HepG2 (cell line): ENCODE measurements around the gene ABCC12. TPM values are rescaled to one million over a fixed set of nuclear protein-coding genes. Genes with fewer than 3 reads are reported as not detected.

ENCODE experiments used
- ATAC-seq: fragments of 200-7000 bp; cut with Tn5 transposase; 3 replicates; pipeline ENCODE4 v1.9.1; 2020; ENCODE audit warnings: mild to moderate bottlenecking, moderate library complexity
- BruUV-seq: library from RNA; stranded (reverse); fragments of 400-500 nt; replicated peaks from 2 replicates; lab custom pipeline; 2021; lab: Mats Ljungman, UMichigan
- CTCF ChIA-PET: fragments of 300-600 bp; formaldehyde crosslinking; extraction: SDS; loops from one replicate; lab custom pipeline; 2021; ENCODE audit warnings: low total read pairs, inconsistent platforms, low intra/inter-chr PET ratio; lab: Yijun Ruan, JAX
- POLR2A ChIA-PET: fragments of 350-600 bp; sonication (Branson Sonifier 250); formaldehyde crosslinking; loops from one replicate; lab custom pipeline; 2020; ENCODE audit warnings: antibody characterized with exemption, inconsistent platforms; lab: Yijun Ruan, JAX
- DNase-seq: peaks from one replicate; pipeline ENCODE4 v3.0.0-alpha.2; 2015; ENCODE audit warnings: low spot score
- FAIRE-seq: peaks from 3 replicates; lab custom pipeline; 2011; peaks lifted over from hg19 to GRCh38; lab: Jason Lieb, UNC
- H2AFZ ChIP-seq: one replicate; pipeline ENCODE4 v1.6.1; 2011; ENCODE audit warnings: low read length, inconsistent platforms
- H3K27ac ChIP-seq: fragments of 300-600 bp; 3 replicates; pipeline ENCODE4 v1.8.0; 2011; ENCODE audit warnings: mixed run types, mild to moderate bottlenecking, mixed read lengths, low read length, inconsistent platforms; ENCODE audit not compliant: insufficient read depth; ENCODE audit errors: extremely low read length
- H3K27me3 ChIP-seq, 2 experiments: fragments of 200-600 bp in 1 of 2; 2 replicates in 1 of 2; 3 replicates in 1 of 2; pipeline versions ENCODE4 v1.6.0 to v1.8.0; 2011; ENCODE audit warnings: low read length in 2 of 2, mild to moderate bottlenecking in 2 of 2, moderate library complexity in 2 of 2, inconsistent platforms in 1 of 2; ENCODE audit not compliant: insufficient read depth in 2 of 2, control insufficient read depth in 1 of 2
- H3K36me3 ChIP-seq, 2 experiments: fragments of 200-600 bp in 1 of 2; replicated peaks in 1 of 2; 2 replicates in 1 of 2; 3 replicates in 1 of 2; pipeline versions ENCODE4 v1.5.1 to v1.8.0; 2011; ENCODE audit warnings: low read length in 2 of 2, inconsistent platforms in 1 of 2; ENCODE audit not compliant: insufficient read depth in 2 of 2, control insufficient read depth in 1 of 2
- H3K4me1 ChIP-seq: 2 replicates; pipeline ENCODE4 v1.5.1; 2012; ENCODE audit warnings: low read length, inconsistent platforms; ENCODE audit not compliant: insufficient read depth
- H3K4me2 ChIP-seq: 2 replicates; pipeline ENCODE4 v1.6.0; 2011; ENCODE audit warnings: low read depth, low read length, inconsistent platforms
- H3K4me3 ChIP-seq, 3 experiments: fragments of 200-600 bp in 1 of 3; sonication (generic), shearing (Covaris generic) in 1 of 3; replicated peaks in 1 of 3; 2 replicates each; pipeline ENCODE4 v1.5.1; 2011 to 2016; ENCODE audit warnings: low read length in 3 of 3, inconsistent platforms in 2 of 3, low read depth in 2 of 3, mild to moderate bottlenecking in 2 of 3, control low read depth in 1 of 3, mixed read lengths in 1 of 3; ENCODE audit not compliant: insufficient read depth in 1 of 3
- H3K79me2 ChIP-seq: one replicate; pipeline ENCODE4 v1.6.1; 2011; ENCODE audit warnings: low read length, inconsistent platforms; ENCODE audit not compliant: insufficient read depth
- H3K9ac ChIP-seq: 2 replicates; pipeline ENCODE4 v1.6.0; 2011; ENCODE audit warnings: mild to moderate bottlenecking, low read depth, low read length, inconsistent platforms; ENCODE audit not compliant: insufficient read depth
- H3K9me3 ChIP-seq: 2 replicates; pipeline ENCODE4 v1.5.1; 2012; ENCODE audit warnings: mild to moderate bottlenecking, low read length
- H4K20me1 ChIP-seq: 2 replicates; pipeline ENCODE4 v1.6.0; 2011; ENCODE audit warnings: inconsistent platforms, mild to moderate bottlenecking, low read length, moderate library complexity; ENCODE audit not compliant: insufficient read depth
- AHDC1 ChIP-seq: sonication (generic); formaldehyde crosslinking; IDR thresholded peaks from 2 replicates; pipeline ENCODE4 v1.5.1; 2020; ENCODE audit warnings: mild to moderate bottlenecking, missing genetic modification reagents, borderline replicate concordance
- ATF1 ChIP-seq: IDR thresholded peaks from 2 replicates; pipeline ENCODE4 v1.6.1; 2016; ENCODE audit warnings: mild to moderate bottlenecking, control low read depth
- CBX1 ChIP-seq: IDR thresholded peaks from one replicate; pipeline ENCODE4 v1.6.1; 2016; ENCODE audit warnings: antibody characterized with exemption, low read depth
- FLYWCH1 ChIP-seq: sonication (generic); formaldehyde crosslinking; IDR thresholded peaks from 2 replicates; pipeline ENCODE4 v1.8.1; 2023; ENCODE audit warnings: mild to moderate bottlenecking, missing genetic modification reagents
- NBN ChIP-seq: fragments of 450-650 bp; conservative IDR thresholded peaks from 2 replicates; pipeline ENCODE4 v1.6.1; 2017
- NR2F6 ChIP-seq, 2 experiments: IDR thresholded peaks; 2 replicates each; pipeline ENCODE4 v1.6.1; 2016; ENCODE audit warnings: antibody characterized with exemption in 1 of 2, mild to moderate bottlenecking in 1 of 2
- ZIK1 ChIP-seq: sonication (generic); formaldehyde crosslinking; IDR thresholded peaks from 2 replicates; pipeline ENCODE4 v1.5.0; 2020; ENCODE audit warnings: mild to moderate bottlenecking, low read depth, missing genetic modification reagents, borderline replicate concordance
- ZNF282 ChIP-seq: fragments of 450-650 bp; IDR thresholded peaks from 2 replicates; pipeline ENCODE4 v1.6.1; 2018; ENCODE audit not compliant: partially characterized antibody
- WGBS: methylation state at CpG from one replicate; pipeline ENCODE4 v1.1.6; 2017; ENCODE audit warnings: low lambda C conversion rate; 5-methylcytosine and 5-hydroxymethylcytosine counted together
- in situ Hi-C: cut with HindIII; loops from 2 replicates; pipeline ENCODE4 v1.10.0; 2017; ENCODE audit warnings: low pct_unique_long_range_greater_than_20kb; ENCODE audit not compliant: extremely low pct_ligation_motif_present
- intact Hi-C: fragments of 100-400 bp; cut with micrococcal nuclease; formaldehyde crosslinking; loops from one replicate; pipeline ENCODE4 v1.10.0; 2022; ENCODE audit not compliant: unreplicated experiment
- polyA plus RNA-seq, 8 experiments: library from polyadenylated mRNA; depleted of rRNA in 3 of 8; stranded (reverse) in 7 of 8; unstranded in 1 of 8; fragments of >200 nt; fragmentation: Illumina TruSeq in 4 of 8; extraction: Trizol in 4 of 8; gene quantifications; 2 replicates each; pipeline versions ENCODE4 v1.2.1 to v1.2.3, GENCODE V29; 2011 to 2016; ENCODE audit warnings: low read depth in 4 of 8, missing spikeins in 1 of 8, mixed read lengths in 1 of 8; ENCODE audit not compliant: insufficient read depth in 1 of 8
- total RNA-seq, 5 experiments: library from RNA; depleted of rRNA; stranded (reverse); fragments of >200 nt; fragmentation: Illumina TruSeq; extraction: Trizol; gene quantifications; 2 replicates each; pipeline ENCODE4 v1.2.3, GENCODE V29; 2016; ENCODE audit warnings: low read depth in 1 of 5

Gene ABCC12
- total and polyA plus RNA-seq, 2 of the 13 experiments (the other 11 are each of a cell fraction or from before 2014, with no cell fraction given), result not detected

GRCh38 chr16:48125888-48126287, 29.9 kb downstream of the ABCC12 start:
- Histone ChIP-seq H3K4me3 (no peak overlapping the region), H3K9me3 (no peaks in the 10 kb centered on the region), H3K27me3 (peaks cover 0 to 3% of the 10 kb centered on the region in 2 experiments; a peak in 1 of 5 replicates), H3K4me1 (peaks cover 8% of the 10 kb centered on the region; the same call in 1 of the 2 replicates), H3K9ac (no peak overlapping the region), H3K36me3 (no peaks in the 10 kb centered on the region), H3K79me2 (no peaks in the 10 kb centered on the region), H4K20me1 (no peaks in the 10 kb centered on the region), H3K27ac (no peak overlapping the region), H3K4me2 (no peak overlapping the region), H2AFZ (no peak overlapping the region)
- 44% methylated on average over 5 of the region's 5 CpGs for WGBS
- no peak for TF ChIP-seq NR2F6 (IDR thresholded peaks at IDR 0.05)
- no peak for TF ChIP-seq NR2F6 (CRISPR knock-in tag; IDR thresholded peaks at IDR 0.05)
- TF ChIP-seq ZNF282, result no peak
- no peak for TF ChIP-seq ATF1
- no peak for TF ChIP-seq NBN
- no peak for TF ChIP-seq AHDC1
- TF ChIP-seq CBX1, result no peak
- no peak for TF ChIP-seq ZIK1
- TF ChIP-seq FLYWCH1, result no peak
- FAIRE-seq, result no peak
- ChIA-PET POLR2A (no interaction called here), CTCF (no interaction called here)
- in situ Hi-C loops (no loop called here), intact Hi-C loops (no loop called here)
- DNase-seq, result no peak
- ATAC-seq, result no peak
- BruUV-seq, result no TSS peak
